Fibroblast of lung (primary cell): ENCODE data around the gene NES. TPM values are rescaled to one million over a fixed set of nuclear protein-coding genes. Genes with fewer than 3 reads are reported as not detected.

Experiments
- DNase-seq, 2 donors: peaks; one replicate each; pipeline versions ENCODE4 v3.0.0 to v3.0.0-alpha.2; 2010; ENCODE audit warnings: low read depth in 2 of 2
- H2AFZ ChIP-seq: 2 replicates; pipeline ENCODE4 v1.5.1; 2012; ENCODE audit warnings: low read length, control low read depth, inconsistent platforms
- H3K27ac ChIP-seq: 2 replicates; pipeline ENCODE4 v1.5.1; 2011; ENCODE audit warnings: low read length, control low read depth; ENCODE audit not compliant: insufficient read depth
- H3K27me3 ChIP-seq: 2 replicates; pipeline ENCODE4 v1.5.1; 2011; ENCODE audit warnings: mild to moderate bottlenecking, low read length; ENCODE audit not compliant: control insufficient read depth, insufficient read depth
- H3K36me3 ChIP-seq: 2 replicates; pipeline ENCODE4 v1.5.1; 2011; ENCODE audit warnings: low read length; ENCODE audit not compliant: control insufficient read depth, insufficient read depth
- H3K4me1 ChIP-seq: 2 replicates; pipeline ENCODE4 v1.5.1; 2011; ENCODE audit warnings: low read length; ENCODE audit not compliant: control insufficient read depth, insufficient read depth; ENCODE audit errors: extremely low read depth
- H3K4me2 ChIP-seq: 2 replicates; pipeline ENCODE4 v1.5.1; 2011; ENCODE audit warnings: low read length, control low read depth; ENCODE audit not compliant: insufficient read depth; ENCODE audit errors: extremely low read depth
- H3K4me3 ChIP-seq, 4 experiments: fragments of 200-600 bp in 1 of 4; sonication (generic) in 1 of 4; replicated peaks in 1 of 4; 2 replicates each; pipeline ENCODE4 v1.5.1; 2011 to 2016; ENCODE audit warnings: low read length in 4 of 4, low read depth in 3 of 4, mild to moderate bottlenecking in 3 of 4, control low read depth in 2 of 4, inconsistent platforms in 1 of 4, mixed read lengths in 1 of 4; ENCODE audit not compliant: insufficient read depth in 1 of 4; ENCODE audit errors: control extremely low read depth in 1 of 4
- H3K79me2 ChIP-seq: 2 replicates; pipeline ENCODE4 v1.5.1; 2012; ENCODE audit warnings: mild to moderate bottlenecking, low read length, inconsistent platforms; ENCODE audit not compliant: control insufficient read depth, insufficient read depth
- H3K9ac ChIP-seq: 2 replicates; pipeline ENCODE4 v1.5.1; 2011; ENCODE audit warnings: mild to moderate bottlenecking, low read length, control low read depth; ENCODE audit not compliant: insufficient read depth
- H3K9me3 ChIP-seq: 2 replicates; pipeline ENCODE4 v1.5.1; 2012; ENCODE audit warnings: low read depth, low read length; ENCODE audit not compliant: control insufficient read depth, insufficient read depth
- H4K20me1 ChIP-seq: 2 replicates; pipeline ENCODE4 v1.5.1; 2011; ENCODE audit warnings: low read length; ENCODE audit not compliant: control insufficient read depth, insufficient read depth; ENCODE audit errors: extremely low read depth
- EZH2 ChIP-seq: IDR thresholded peaks from 2 replicates; pipeline ENCODE4 v1.5.1; 2012; ENCODE audit warnings: low read length, control low read depth, mild to moderate bottlenecking; ENCODE audit errors: missing control alignments
- polyA plus RNA-seq, 2 donors: library from polyadenylated mRNA; depleted of rRNA in 1 of 2; stranded (reverse) in 1 of 2; unstranded in 1 of 2; fragments of >200 nt; gene quantifications; 2 replicates each; pipeline ENCODE4 v1.2.1, GENCODE V29; 2011 to 2012; ENCODE audit warnings: missing spikeins in 1 of 2
- total RNA-seq: library from RNA; depleted of rRNA; stranded (reverse); fragments of >200 nt; gene quantifications from 2 replicates; pipeline ENCODE4 v1.2.1, GENCODE V29; 2014
- TF ChIP-seq, protein P1 (sequence below), 2 donors: IDR thresholded peaks in 1 of 2; conservative IDR thresholded peaks in 1 of 2; 1 replicate in 1 of 2; 2 replicates in 1 of 2; pipeline ENCODE4 v1.5.1; 2011 to 2012; ENCODE audit warnings: low read length in 2 of 2, control low read depth in 1 of 2, inconsistent platforms in 1 of 2, low read depth in 1 of 2, mild to moderate bottlenecking in 1 of 2

Gene NES
- total and polyA plus RNA-seq, 2 donors (not counting 1 experiment from before 2014, with no cell fraction given): 34.6 to 87.4 TPM

DNA sequence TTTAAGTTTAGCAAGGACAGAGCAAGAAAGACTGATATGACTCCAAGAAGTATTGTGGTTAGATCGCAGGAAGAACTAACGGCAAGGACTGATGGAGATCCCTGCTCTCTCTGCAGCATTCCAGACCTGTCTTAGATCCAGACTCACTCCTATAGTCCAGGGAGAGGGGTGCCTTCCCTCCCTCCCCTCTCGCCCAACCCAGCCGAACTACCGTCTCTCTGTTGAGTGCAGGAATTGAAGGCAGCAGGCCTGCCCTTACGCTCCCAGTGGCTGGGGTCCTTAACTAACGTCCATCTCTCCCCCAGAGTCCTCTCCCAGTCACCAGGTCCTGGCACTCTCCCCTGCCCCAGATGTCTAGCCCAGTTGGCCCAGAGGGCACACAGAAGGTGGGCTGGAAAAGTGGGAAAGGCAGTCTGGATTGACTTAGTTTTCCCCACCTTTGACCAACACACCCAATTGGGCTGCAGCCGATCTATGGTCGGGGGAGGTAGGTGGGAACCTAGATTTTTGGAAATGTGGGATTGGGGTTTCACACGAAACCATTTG, 27.0 kb upstream of the NES start:
- DNase-seq: no peak
- Histone ChIP-seq H3K79me2 (no peaks in the 10 kb centered on the region), H2AFZ (no peak overlapping the region), H3K4me1 (peaks cover 30% of the 10 kb centered on the region), H3K27ac (no peak overlapping the region), H3K9ac (no peak overlapping the region), H4K20me1 (no peaks in the 10 kb centered on the region), H3K4me2 (peak overlapping the region; percentile 59), H3K27me3 (no peaks in the 10 kb centered on the region), H3K4me3 (peak overlapping the region; percentile 36 to 69 (median 51)), H3K9me3 (no peaks in the 10 kb centered on the region), H3K36me3 (peaks cover 8% of the 10 kb centered on the region)
- TF ChIP-seq, protein P1, sequence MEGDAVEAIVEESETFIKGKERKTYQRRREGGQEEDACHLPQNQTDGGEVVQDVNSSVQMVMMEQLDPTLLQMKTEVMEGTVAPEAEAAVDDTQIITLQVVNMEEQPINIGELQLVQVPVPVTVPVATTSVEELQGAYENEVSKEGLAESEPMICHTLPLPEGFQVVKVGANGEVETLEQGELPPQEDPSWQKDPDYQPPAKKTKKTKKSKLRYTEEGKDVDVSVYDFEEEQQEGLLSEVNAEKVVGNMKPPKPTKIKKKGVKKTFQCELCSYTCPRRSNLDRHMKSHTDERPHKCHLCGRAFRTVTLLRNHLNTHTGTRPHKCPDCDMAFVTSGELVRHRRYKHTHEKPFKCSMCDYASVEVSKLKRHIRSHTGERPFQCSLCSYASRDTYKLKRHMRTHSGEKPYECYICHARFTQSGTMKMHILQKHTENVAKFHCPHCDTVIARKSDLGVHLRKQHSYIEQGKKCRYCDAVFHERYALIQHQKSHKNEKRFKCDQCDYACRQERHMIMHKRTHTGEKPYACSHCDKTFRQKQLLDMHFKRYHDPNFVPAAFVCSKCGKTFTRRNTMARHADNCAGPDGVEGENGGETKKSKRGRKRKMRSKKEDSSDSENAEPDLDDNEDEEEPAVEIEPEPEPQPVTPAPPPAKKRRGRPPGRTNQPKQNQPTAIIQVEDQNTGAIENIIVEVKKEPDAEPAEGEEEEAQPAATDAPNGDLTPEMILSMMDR (conservative IDR thresholded peaks at IDR 0.05 in 1 of 2, IDR thresholded peaks at IDR 0.05 in 1 of 2; ENCODE audit: low read depth in 1 of 2, low read length in 2 of 2): no peak
- TF ChIP-seq EZH2: no peak

DNA sequence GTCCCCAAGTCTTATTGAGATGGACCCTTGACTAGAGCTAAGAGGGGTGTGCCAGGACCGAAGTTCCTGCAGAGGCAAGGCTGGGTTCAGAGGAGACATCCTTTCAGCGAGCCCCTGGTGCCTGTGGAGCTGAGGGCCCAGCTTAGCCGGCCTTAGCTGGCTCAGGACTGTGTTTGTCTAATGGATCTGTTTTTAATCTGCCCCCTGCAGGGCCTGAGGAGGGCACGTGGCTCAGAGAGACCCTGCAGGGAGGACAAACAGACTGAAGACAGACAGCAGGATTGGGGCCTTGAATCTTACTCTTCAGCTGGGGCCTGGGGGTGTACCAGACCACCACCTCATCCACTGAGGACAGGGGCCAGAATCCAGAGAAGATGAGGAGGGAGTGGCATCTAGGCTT, 26.5 kb upstream of the NES start:
- H3K9me3 ChIP-seq: no peaks in the 10 kb centered on the region
- H4K20me1 ChIP-seq: no peaks in the 10 kb centered on the region
- H3K9ac ChIP-seq: no peak overlapping the region
- H3K4me1 ChIP-seq: peaks cover 25% of the 10 kb centered on the region
- H3K79me2 ChIP-seq: no peaks in the 10 kb centered on the region
- H3K27me3 ChIP-seq: no peaks in the 10 kb centered on the region
- peaks cover 8% of the 10 kb centered on the region for H3K36me3 ChIP-seq
- DNase-seq: no peak
- H3K4me3 ChIP-seq: peak overlapping the region in 3 of 4 experiments; percentile 36 to 69 (median 65)
- no peak overlapping the region for H3K27ac ChIP-seq
- no peak overlapping the region for H2AFZ ChIP-seq
- TF ChIP-seq EZH2: no peak
- TF ChIP-seq, protein P1 (conservative IDR thresholded peaks at IDR 0.05 in 1 of 2, IDR thresholded peaks at IDR 0.05 in 1 of 2; ENCODE audit: low read depth in 1 of 2, low read length in 2 of 2): no peak
- H3K4me2 ChIP-seq: peak overlapping the region; percentile 59

DNA sequence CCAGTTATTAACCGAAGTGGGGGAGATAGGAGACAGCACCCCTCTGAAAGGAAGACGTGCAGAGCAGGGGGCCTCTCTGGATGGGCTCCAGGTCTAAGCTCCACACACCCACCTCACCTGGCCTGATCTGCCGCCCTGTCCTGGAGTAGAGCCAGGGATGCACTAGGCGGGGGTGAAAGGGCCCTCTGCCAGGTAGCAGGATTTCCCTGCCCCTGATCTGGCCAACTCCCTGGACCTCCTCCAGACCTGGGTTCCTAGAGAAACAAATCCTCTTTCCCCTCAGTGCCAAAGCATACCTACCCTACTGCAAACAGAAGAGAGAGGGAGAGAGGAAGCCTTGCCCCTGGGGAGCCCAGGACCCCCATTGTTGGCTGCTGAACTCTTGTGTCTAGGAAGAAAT, 26.1 kb upstream of the NES start:
- H3K27me3 ChIP-seq: no peaks in the 10 kb centered on the region
- no peaks in the 10 kb centered on the region for H4K20me1 ChIP-seq
- peaks cover 8% of the 10 kb centered on the region for H3K36me3 ChIP-seq
- H2AFZ ChIP-seq: no peak overlapping the region
- no peaks in the 10 kb centered on the region for H3K9me3 ChIP-seq
- no peak overlapping the region for H3K27ac ChIP-seq
- no peak for DNase-seq
- TF ChIP-seq EZH2: no peak
- TF ChIP-seq, protein P1 (conservative IDR thresholded peaks at IDR 0.05 in 1 of 2, IDR thresholded peaks at IDR 0.05 in 1 of 2; ENCODE audit: low read depth in 1 of 2, low read length in 2 of 2): no peak
- H3K4me3 ChIP-seq: peak overlapping the region in 3 of 4 experiments; percentile 36 to 69 (median 65)
- peak overlapping the region; percentile 59 for H3K4me2 ChIP-seq
- H3K79me2 ChIP-seq: no peaks in the 10 kb centered on the region
- peaks cover 21% of the 10 kb centered on the region for H3K4me1 ChIP-seq
- no peak overlapping the region for H3K9ac ChIP-seq
